A549 (cell line): Measurements from ENCODE around the gene PLCB1. TPM values are rescaled to one million over a fixed set of nuclear protein-coding genes. Genes with fewer than 3 reads are reported as not detected.

Experiments
- ATAC-seq, 2 experiments: fragments of 200-7000 bp in 1 of 2; fragments of >200 bp in 1 of 2; cut with Nextera tagmentation in 1 of 2; cut with Tn5 transposase in 1 of 2; 3 replicates each; pipeline versions ENCODE4 v1.8.0 to v1.9.1; 2018 to 2020; ENCODE audit warnings: mild to moderate bottlenecking in 1 of 2, moderate library complexity in 1 of 2
- CTCF ChIA-PET: fragments of 300-600 bp; sonication (Branson Sonifier 250); formaldehyde crosslinking; extraction: SDS; loops from one replicate; lab custom pipeline; 2021; ENCODE audit warnings: antibody characterized with exemption, inconsistent platforms; lab: Yijun Ruan, JAX
- POLR2A ChIA-PET: fragments of 350-600 bp; formaldehyde crosslinking; extraction: SDS; loops from one replicate; lab custom pipeline; 2021; ENCODE audit warnings: antibody characterized with exemption, inconsistent platforms; lab: Yijun Ruan, JAX
- DNase-seq, 2 experiments: peaks; one replicate each; pipeline versions ENCODE4 v3.0.0 to v3.0.0-alpha.2; 2011 to 2016; ENCODE audit warnings: low read depth in 1 of 2, low spot score in 1 of 2
- FAIRE-seq: peaks from 2 replicates; lab custom pipeline; 2011; peaks lifted over from hg19 to GRCh38; lab: Jason Lieb, UNC
- H3K27ac ChIP-seq, 2 experiments: fragments of >200 bp; sonication (Bioruptor Twin); formaldehyde crosslinking; 3 replicates each; pipeline ENCODE4 v1.5.1; 2016 to 2017
- H3K4me1 ChIP-seq: fragments of >200 bp; sonication (Bioruptor Twin); formaldehyde crosslinking; 3 replicates; pipeline ENCODE4 v1.6.1; 2016
- H3K4me2 ChIP-seq: fragments of >200 bp; sonication (Bioruptor Twin); formaldehyde crosslinking; 3 replicates; pipeline ENCODE4 v1.6.1; 2016
- H3K4me3 ChIP-seq: fragments of >200 bp; sonication (Bioruptor Twin); formaldehyde crosslinking; 3 replicates; pipeline ENCODE4 v1.5.1; 2016
- H3K9me3 ChIP-seq: fragments of >200 bp; sonication (Bioruptor Twin); formaldehyde crosslinking; 3 replicates; pipeline ENCODE4 v1.6.1; 2016
- CBX8 ChIP-seq: fragments of 200-600 bp; sonication (generic); IDR thresholded peaks from 2 replicates; pipeline ENCODE4 v1.6.1; 2016
- CEBPB ChIP-seq, 2 experiments: fragments of >200 bp in 1 of 2; sonication (Bioruptor Twin) in 1 of 2; formaldehyde crosslinking in 1 of 2; IDR thresholded peaks; 2 replicates each; pipeline ENCODE4 v1.6.1; 2012 to 2016
- CTCF ChIP-seq: fragments of >200 bp; sonication (Bioruptor Twin); formaldehyde crosslinking; IDR thresholded peaks from 3 replicates; pipeline ENCODE4 v1.5.1; 2016
- EHF ChIP-seq: fragments of 250-450 bp; sonication (Bioruptor Pico); IDR thresholded peaks from 2 replicates; pipeline ENCODE4 v1.5.0; 2020; ENCODE audit warnings: mild to moderate bottlenecking
- ESRRA ChIP-seq: fragments of 150-350 bp; IDR thresholded peaks from 2 replicates; pipeline ENCODE4 v1.6.1; 2014; ENCODE audit warnings: mild to moderate bottlenecking, low read length, borderline replicate concordance
- FOSB ChIP-seq: fragments of 250-450 bp; sonication (Bioruptor Pico); IDR thresholded peaks from 2 replicates; pipeline ENCODE4 v1.5.0; 2020; ENCODE audit warnings: mild to moderate bottlenecking, moderate library complexity
- KDM5A ChIP-seq: fragments of 200-600 bp; sonication (generic); IDR thresholded peaks from 2 replicates; pipeline ENCODE4 v1.6.1; 2016; ENCODE audit warnings: antibody characterized with exemption, mild to moderate bottlenecking
- NFE2L2 ChIP-seq: fragments of 150-350 bp; conservative IDR thresholded peaks from 2 replicates; pipeline ENCODE4 v1.6.1; 2014; ENCODE audit warnings: low read length
- NR3C1 ChIP-seq: fragments of >200 bp; sonication (Bioruptor Twin); formaldehyde crosslinking; IDR thresholded peaks from 3 replicates; pipeline ENCODE4 v1.6.1; 2017
- PHF8 ChIP-seq: fragments of 200-600 bp; sonication (generic); IDR thresholded peaks from 2 replicates; pipeline ENCODE4 v1.6.1; 2016; ENCODE audit warnings: low read depth, mild to moderate bottlenecking, antibody characterized with exemption, moderate library complexity, borderline replicate concordance
- RAD21 ChIP-seq, 2 experiments: fragments of >200 bp in 1 of 2; sonication (Bioruptor Twin) in 1 of 2; formaldehyde crosslinking in 1 of 2; IDR thresholded peaks in 1 of 2; conservative IDR thresholded peaks in 1 of 2; 2 replicates in 1 of 2; 3 replicates in 1 of 2; pipeline ENCODE4 v1.6.1; 2012 to 2018; ENCODE audit warnings: inconsistent platforms in 1 of 2
- RARB ChIP-seq: fragments of 250-450 bp; sonication (Bioruptor Pico); IDR thresholded peaks from 2 replicates; pipeline ENCODE4 v1.8.0; 2021; ENCODE audit warnings: mild to moderate bottlenecking, moderate library complexity
- TFCP2L1 ChIP-seq: fragments of 250-450 bp; sonication (Bioruptor Pico); IDR thresholded peaks from 2 replicates; pipeline ENCODE4 v1.5.0; 2021; ENCODE audit warnings: mild to moderate bottlenecking
- ZFP36 ChIP-seq: fragments of 450-650 bp; IDR thresholded peaks from 2 replicates; pipeline ENCODE4 v1.6.1; 2014; ENCODE audit warnings: borderline replicate concordance; ENCODE audit not compliant: partially characterized antibody
- WGBS: methylation state at CpG from one replicate; pipeline ENCODE4 v1.1.6; 2017; ENCODE audit errors: missing lambda C conversion rate; 5-methylcytosine and 5-hydroxymethylcytosine counted together
- polyA plus RNA-seq, 4 experiments: library from polyadenylated mRNA; depleted of rRNA in 3 of 4; stranded (reverse); fragments of >200 nt; fragmentation: RNase III in 1 of 4; extraction: RNeasy Plus Mini Kit Qiagen cat#74134 plus additional on column Dnase treatment in 1 of 4; gene quantifications; 2 replicates in 3 of 4; 3 replicates in 1 of 4; pipeline ENCODE4 v1.2.3, GENCODE V29; 2011 to 2017
- TF ChIP-seq, protein P1 (sequence below): fragments of >200 bp; sonication (Bioruptor Twin); formaldehyde crosslinking; IDR thresholded peaks from 3 replicates; pipeline ENCODE4 v1.6.1; 2016

Gene PLCB1
- polyA plus RNA-seq, 2 of the 4 experiments (the other 2 are of a cell fraction), result 0.97 to 6.3 TPM

GRCh38 chr20:8798505-8798904 lies 666.4 kb downstream of the PLCB1 start:
- ChIA-PET CTCF (interaction anchor here (0.6 to 2.2 kb wide), 5 partner anchors 9 to 645 kb away, joined by 3 to 9 read pairs (median 8); no protein-coding TSS in a partner anchor), POLR2A (no interaction called here)
- no peaks in the 10 kb centered on the region for H3K4me1 ChIP-seq
- H3K27ac ChIP-seq, result no peak overlapping the region
- TF ChIP-seq NR3C1 (no peak), CEBPB (IDR thresholded peaks at IDR 0.05) (0 out of 4 replicates have a peak, but pooled peaks of 1 of the 2 experiments have one; percentile 9)
- DNase-seq, result no peak
- H3K9me3 ChIP-seq, result no peaks in the 10 kb centered on the region
- no peak overlapping the region for H3K4me2 ChIP-seq
- ATAC-seq, result no peak
- FAIRE-seq, result no peak
- H3K4me3 ChIP-seq, result no peak overlapping the region

DNA sequence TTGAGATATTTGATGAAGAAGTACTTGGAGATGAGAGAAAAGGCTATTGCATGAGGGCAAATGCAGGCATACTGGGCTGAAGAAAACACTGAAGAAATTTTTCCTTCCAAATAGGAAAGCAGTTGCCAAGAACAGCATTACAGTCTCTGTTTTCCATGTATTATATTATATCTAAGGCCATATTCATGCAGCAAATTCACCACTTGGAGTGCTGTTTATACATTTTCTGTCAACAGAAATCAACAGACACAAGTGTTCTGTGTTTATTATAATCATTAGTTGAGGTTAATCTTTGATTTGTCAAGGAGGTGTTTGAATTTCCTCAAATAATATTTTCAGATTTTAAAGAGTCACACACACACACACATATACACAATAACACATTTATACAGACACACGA lies 668.0 kb downstream of the PLCB1 start:
- 2% methylated on average over 1 of the region's 1 CpG for WGBS
- Histone ChIP-seq H3K4me1 (no peaks in the 10 kb centered on the region), H3K27ac (no peak overlapping the region), H3K9me3 (no peaks in the 10 kb centered on the region), H3K4me3 (no peak overlapping the region), H3K4me2 (no peak overlapping the region)
- ATAC-seq (0 out of 6 replicates have a peak, but pooled peaks of 1 of the 2 experiments have one; percentile 46), FAIRE-seq (peak; percentile 13), DNase-seq (peak in 1 of 2 experiments; percentile 12)
- ChIA-PET CTCF (interaction anchor here (0.6 kb wide), 2 partner anchors 19 to 44 kb away, joined by 3 to 4 read pairs; no protein-coding TSS in a partner anchor), POLR2A (no interaction called here)
- TF ChIP-seq RAD21 (conservative IDR thresholded peaks at IDR 0.05 in 1 of 2, IDR thresholded peaks at IDR 0.05 in 1 of 2) (0 out of 5 replicates have a peak, but pooled peaks have one; percentile 13 to 31), ZFP36 (peak; percentile 5), KDM5A (no peak), CTCF (peak; percentile 26; the same call in 2 of the 3 replicates)

- Histone ChIP-seq H3K4me3 (no peak overlapping the region), H3K27ac (no peak overlapping the region), H3K4me1 (no peaks in the 10 kb centered on the region), H3K4me2 (no peak overlapping the region), H3K9me3 (no peaks in the 10 kb centered on the region)
- no peak for DNase-seq
- ChIA-PET POLR2A (no interaction called here), CTCF (interaction anchor here (1.0 to 1.6 kb wide), 3 partner anchors 10 to 52 kb away, joined by 3 to 5 read pairs (median 3); no protein-coding TSS in a partner anchor)
- no peak for FAIRE-seq
- WGBS, result 53% methylated on average over 3 of the region's 3 CpGs
- TF ChIP-seq ESRRA (no peak), CTCF (no peak), EHF (CRISPR knock-in tag) (no peak), FOSB (CRISPR knock-in tag) (no peak), CBX8 (no peak), NFE2L2 (no peak), RAD21 (conservative IDR thresholded peaks at IDR 0.05 in 1 of 2, IDR thresholded peaks at IDR 0.05 in 1 of 2) (no peak), TFCP2L1 (CRISPR knock-in tag) (no peak), PHF8 (no peak), RARB (no peak)
- TF ChIP-seq, protein P1, sequence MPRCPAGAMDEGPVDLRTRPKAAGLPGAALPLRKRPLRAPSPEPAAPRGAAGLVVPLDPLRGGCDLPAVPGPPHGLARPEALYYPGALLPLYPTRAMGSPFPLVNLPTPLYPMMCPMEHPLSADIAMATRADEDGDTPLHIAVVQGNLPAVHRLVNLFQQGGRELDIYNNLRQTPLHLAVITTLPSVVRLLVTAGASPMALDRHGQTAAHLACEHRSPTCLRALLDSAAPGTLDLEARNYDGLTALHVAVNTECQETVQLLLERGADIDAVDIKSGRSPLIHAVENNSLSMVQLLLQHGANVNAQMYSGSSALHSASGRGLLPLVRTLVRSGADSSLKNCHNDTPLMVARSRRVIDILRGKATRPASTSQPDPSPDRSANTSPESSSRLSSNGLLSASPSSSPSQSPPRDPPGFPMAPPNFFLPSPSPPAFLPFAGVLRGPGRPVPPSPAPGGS, result no peak
- ATAC-seq, result no peak
These were observed 669.6 kb downstream of the PLCB1 start for GRCh38 chr20:8801686-8802085.
